SK-N-SH (cell line): ENCODE data around the gene KIF5C. TPM values are rescaled to one million over a fixed set of nuclear protein-coding genes. Genes with fewer than 3 reads are reported as not detected.

Experiments used
- CTCF ChIA-PET: fragments of 300-600, 350-600 bp; formaldehyde crosslinking; extraction: SDS; loops from one replicate; lab custom pipeline; 2021; lab: Yijun Ruan, JAX
- POLR2A ChIA-PET: fragments of 350-600 bp; sonication (Branson Sonifier 250); formaldehyde crosslinking; extraction: SDS; loops from one replicate; lab custom pipeline; 2020; ENCODE audit warnings: antibody characterized with exemption, inconsistent platforms; lab: Yijun Ruan, JAX
- DNase-seq: peaks from one replicate; pipeline ENCODE4 v3.0.0; 2012
- H2AFZ ChIP-seq: fragments of 200-600 bp; sonication (generic); 2 replicates; pipeline ENCODE4 v1.8.1; 2016; ENCODE audit warnings: antibody characterized with exemption, mild to moderate bottlenecking, low read depth
- H3F3A ChIP-seq: fragments of 200-600 bp; sonication (generic); replicated peaks from 2 replicates; pipeline ENCODE3; 2016; ENCODE audit warnings: antibody characterized with exemption, mild to moderate bottlenecking; ENCODE audit not compliant: insufficient read depth
- H3K27ac ChIP-seq, 2 experiments: fragments of 200-500 bp in 1 of 2; fragments of 200-600 bp in 1 of 2; sonication (Bioruptor generic) in 1 of 2; sonication (generic), shearing (Covaris generic) in 1 of 2; 2 replicates each; pipeline versions ENCODE4 v1.5.1 to v1.6.1; 2014 to 2016; ENCODE audit warnings: low read depth in 2 of 2, inconsistent platforms in 1 of 2, low read length in 1 of 2, mild to moderate bottlenecking in 1 of 2, mixed read lengths in 1 of 2
- H3K27me3 ChIP-seq: fragments of 200-600 bp; sonication (generic), shearing (Covaris generic); 2 replicates; pipeline ENCODE4 v1.6.1; 2016; ENCODE audit warnings: mixed run types; ENCODE audit not compliant: insufficient read depth
- H3K36me3 ChIP-seq, 2 experiments: fragments of 200-500 bp in 1 of 2; fragments of 200-600 bp in 1 of 2; sonication (Bioruptor generic) in 1 of 2; sonication (generic) in 1 of 2; replicated peaks in 1 of 2; 2 replicates each; pipeline versions ENCODE3 to v1.5.1; 2014 to 2016; ENCODE audit warnings: low read length in 1 of 2, mild to moderate bottlenecking in 1 of 2; ENCODE audit not compliant: insufficient read depth in 2 of 2, control insufficient read depth in 1 of 2
- H3K4me1 ChIP-seq, 2 experiments: fragments of 200-500 bp in 1 of 2; fragments of 200-600 bp in 1 of 2; sonication (Bioruptor generic) in 1 of 2; sonication (generic), shearing (Covaris generic) in 1 of 2; 2 replicates each; pipeline versions ENCODE4 v1.5.1 to v1.6.1; 2014 to 2016; ENCODE audit warnings: low read depth in 1 of 2, low read length in 1 of 2, mixed run types in 1 of 2; ENCODE audit not compliant: insufficient read depth in 2 of 2, control insufficient read depth in 1 of 2
- H3K4me2 ChIP-seq: fragments of 200-600 bp; sonication (generic), shearing (Covaris generic); 2 replicates; pipeline ENCODE4 v1.6.1; 2017; ENCODE audit warnings: mixed run types
- H3K4me3 ChIP-seq, 2 experiments: fragments of 200-500 bp in 1 of 2; fragments of 200-600 bp in 1 of 2; sonication (Bioruptor generic) in 1 of 2; sonication (generic), shearing (Covaris generic) in 1 of 2; 2 replicates each; pipeline versions ENCODE4 v1.5.1 to v1.8.1; 2014 to 2016; ENCODE audit warnings: low read depth in 2 of 2, inconsistent platforms in 1 of 2, low read length in 1 of 2, mild to moderate bottlenecking in 1 of 2, mixed read lengths in 1 of 2, moderate library complexity in 1 of 2
- H3K79me2 ChIP-seq: fragments of 200-600 bp; sonication (generic); 2 replicates; pipeline ENCODE4 v1.8.1; 2017; ENCODE audit warnings: mild to moderate bottlenecking; ENCODE audit not compliant: insufficient read depth
- H3K9ac ChIP-seq: fragments of 200-600 bp; sonication (generic); 2 replicates; pipeline ENCODE4 v1.6.1; 2017; ENCODE audit warnings: mixed run types
- H3K9me2 ChIP-seq: fragments of 200-600 bp; sonication (generic); 2 replicates; pipeline ENCODE4 v1.6.1; 2017; ENCODE audit warnings: mixed run types
- H3K9me3 ChIP-seq: fragments of 200-600 bp; sonication (generic); 2 replicates; pipeline ENCODE4 v1.6.1; 2017; ENCODE audit warnings: mixed run types, mild to moderate bottlenecking, moderate library complexity
- H4K20me1 ChIP-seq: fragments of 200-600 bp; sonication (generic); 2 replicates; pipeline ENCODE4 v1.6.1; 2017; ENCODE audit warnings: mild to moderate bottlenecking, mixed run types; ENCODE audit not compliant: insufficient read depth
- CTCF ChIP-seq: fragments of 200-600 bp; sonication (generic); IDR thresholded peaks from 2 replicates; pipeline ENCODE4 v1.6.1; 2017; ENCODE audit warnings: antibody characterized with exemption, mild to moderate bottlenecking, moderate library complexity
- EP300 ChIP-seq, 2 experiments: IDR thresholded peaks; 2 replicates each; pipeline versions ENCODE4 v1.4.0 to v1.6.1; 2012; ENCODE audit warnings: borderline replicate concordance in 1 of 2, low read depth in 1 of 2, low read length in 1 of 2
- FOSL2 ChIP-seq: IDR thresholded peaks from 2 replicates; pipeline ENCODE4 v1.4.0; 2012; ENCODE audit warnings: low read depth, mild to moderate bottlenecking, moderate library complexity, borderline replicate concordance
- FOXM1 ChIP-seq: IDR thresholded peaks from 2 replicates; pipeline ENCODE4 v1.4.0; 2012; ENCODE audit warnings: low read depth, mild to moderate bottlenecking
- GABPA ChIP-seq: IDR thresholded peaks from 2 replicates; pipeline ENCODE4 v1.4.0; 2012; ENCODE audit warnings: low read depth, mild to moderate bottlenecking
- GATA2 ChIP-seq: sonication (generic); formaldehyde crosslinking; IDR thresholded peaks from 2 replicates; pipeline ENCODE4 v1.5.0; 2020; ENCODE audit warnings: mild to moderate bottlenecking, missing genetic modification reagents
- MAX ChIP-seq: IDR thresholded peaks from 2 replicates; pipeline ENCODE4 v1.4.0; 2012; ENCODE audit warnings: low read depth
- POLR2AphosphoS5 ChIP-seq: IDR thresholded peaks from 2 replicates; pipeline ENCODE4 v1.6.1; 2012; ENCODE audit warnings: low read depth, low read length
- RAD21 ChIP-seq: IDR thresholded peaks from 2 replicates; pipeline ENCODE4 v1.6.1; 2012; ENCODE audit warnings: mild to moderate bottlenecking, low read length
- RCOR1 ChIP-seq: fragments of 150-350 bp; IDR thresholded peaks from 2 replicates; pipeline ENCODE4 v1.6.1; 2017; ENCODE audit warnings: antibody characterized with exemption, low read length
- SMC3 ChIP-seq: IDR thresholded peaks from 2 replicates; pipeline ENCODE4 v1.6.1; 2012; ENCODE audit warnings: low read depth, low read length, improper control_type of control experiment
- TAF1 ChIP-seq: IDR thresholded peaks from 2 replicates; pipeline ENCODE4 v1.6.1; 2012; ENCODE audit warnings: low read depth, mild to moderate bottlenecking, low read length, moderate library complexity, borderline replicate concordance
- TCF12 ChIP-seq: IDR thresholded peaks from 2 replicates; pipeline ENCODE4 v1.4.0; 2012
- TEAD4 ChIP-seq: IDR thresholded peaks from 2 replicates; pipeline ENCODE4 v1.4.0; 2012; ENCODE audit warnings: mild to moderate bottlenecking, borderline replicate concordance; ENCODE audit not compliant: insufficient read depth
- YY1 ChIP-seq: IDR thresholded peaks from 2 replicates; pipeline ENCODE4 v1.4.0; 2012; ENCODE audit warnings: low read depth, mild to moderate bottlenecking
- WGBS: methylation state at CpG from one replicate; pipeline ENCODE4 v1.1.6; 2017; ENCODE audit warnings: low lambda C conversion rate; 5-methylcytosine and 5-hydroxymethylcytosine counted together
- polyA plus RNA-seq, 3 experiments: library from polyadenylated mRNA; depleted of rRNA; stranded (reverse); fragments of >200 nt; gene quantifications; 2 replicates each; pipeline ENCODE4 v1.2.3, GENCODE V29; 2012

Gene KIF5C
- polyA plus RNA-seq, 1 of the 3 experiments (the other 2 are of a cell fraction), result 3.9 TPM

GRCh38 chr2:148953426-148953825, 78.4 kb downstream of the KIF5C start:
- no peak overlapping the region for H3K4me3 ChIP-seq
- 72% methylated on average over 6 of the region's 6 CpGs for WGBS
- H3K4me2 ChIP-seq, result no peak overlapping the region
- TF ChIP-seq TEAD4 (no peak), EP300 (IDR thresholded peaks at IDR 0.05; ENCODE audit: borderline replicate concordance in 1 of 2, low read depth in 1 of 2, low read length in 1 of 2) (no peak), GABPA (no peak), FOSL2 (no peak), TAF1 (no peak), CTCF (no peak), MAX (no peak), YY1 (no peak), FOXM1 (no peak), TCF12 (no peak), RCOR1 (no peak), POLR2AphosphoS5 (no peak), GATA2 (no peak)
- CTCF ChIA-PET, result no interaction called here
- no peak overlapping the region for H3K9ac ChIP-seq
- H2AFZ ChIP-seq, result no peak overlapping the region
- no peaks in the 10 kb centered on the region for H4K20me1 ChIP-seq
- no peak overlapping the region for H3K27ac ChIP-seq
- no peaks in the 10 kb centered on the region for H3K9me2 ChIP-seq
- DNase-seq, result no peak
- H3K79me2 ChIP-seq, result no peaks in the 10 kb centered on the region
- no peaks in the 10 kb centered on the region for H3K27me3 ChIP-seq
- no peaks in the 10 kb centered on the region for H3F3A ChIP-seq
- no peaks in the 10 kb centered on the region for H3K9me3 ChIP-seq
- POLR2A ChIA-PET, result no interaction called here
- H3K4me1 ChIP-seq, result no peaks in the 10 kb centered on the region
- H3K36me3 ChIP-seq, result peaks cover 2 to 5% of the 10 kb centered on the region in 2 experiments

GRCh38 chr2:148954536-148954935, 79.5 kb downstream of the KIF5C start:
- TF ChIP-seq EP300 (IDR thresholded peaks at IDR 0.05; ENCODE audit: borderline replicate concordance in 1 of 2, low read depth in 1 of 2, low read length in 1 of 2), result no peak
- TF ChIP-seq TEAD4, result no peak
- no peak for TF ChIP-seq SMC3
- no peak for TF ChIP-seq POLR2AphosphoS5
- no peak for TF ChIP-seq RAD21
- no peak for TF ChIP-seq RCOR1
- TF ChIP-seq GATA2, result no peak
- TF ChIP-seq YY1, result no peak
- no peaks in the 10 kb centered on the region for H3K9me2 ChIP-seq
- H3K4me3 ChIP-seq, result no peak overlapping the region
- H3K27ac ChIP-seq, result no peak overlapping the region
- H3K4me1 ChIP-seq, result no peaks in the 10 kb centered on the region
- peaks cover 2 to 5% of the 10 kb centered on the region in 2 experiments for H3K36me3 ChIP-seq
- H3K4me2 ChIP-seq, result no peak overlapping the region
- H4K20me1 ChIP-seq, result no peaks in the 10 kb centered on the region
- H3K9me3 ChIP-seq, result no peaks in the 10 kb centered on the region
- no peak overlapping the region for H3K9ac ChIP-seq
- DNase-seq, result no peak
- ChIA-PET CTCF (no interaction called here), POLR2A (no interaction called here)
- H3K79me2 ChIP-seq, result no peaks in the 10 kb centered on the region
- no peak overlapping the region for H2AFZ ChIP-seq
- WGBS, result 56% methylated on average over 3 of the region's 3 CpGs
- H3K27me3 ChIP-seq, result no peaks in the 10 kb centered on the region
- no peaks in the 10 kb centered on the region for H3F3A ChIP-seq
